ENCODE measurements around the gene HEPH.

Gene HEPH

DNA sequence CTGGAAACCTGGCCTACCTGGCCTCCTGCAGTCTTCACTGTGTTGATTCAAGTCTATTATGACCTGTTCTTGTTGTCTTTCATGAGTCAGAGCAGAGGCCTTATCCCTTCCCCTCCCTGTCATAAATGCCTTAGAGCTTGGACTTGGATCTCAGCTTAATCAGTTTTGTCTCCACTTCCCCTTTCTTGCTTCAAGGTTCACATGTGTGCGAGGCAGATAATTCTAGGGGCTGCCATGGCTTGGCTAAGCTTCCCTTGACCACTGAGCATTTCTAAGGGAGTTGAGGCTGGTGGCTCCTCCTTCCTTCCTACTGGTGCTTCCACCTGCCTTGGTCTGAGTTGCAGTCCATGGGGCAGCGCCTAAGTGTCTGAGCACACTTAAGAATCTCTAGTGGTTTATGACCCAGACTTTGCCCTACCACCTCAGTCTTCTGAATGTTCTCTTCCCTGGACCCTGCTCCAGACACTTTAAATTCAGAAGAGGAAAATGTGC is 1.7 kb upstream of the HEPH start:
- Histone ChIP-seq H3K9me3 (ENCODE audit: control insufficient read depth in 1 of 2, low read length in 2 of 2) (no peaks in the 10 kb centered on the region), H3K27me3 (ENCODE audit: control insufficient read depth in 1 of 2, insufficient read depth in 2 of 2, low read length in 2 of 2) (no peaks in the 10 kb centered on the region), H3K4me1 (ENCODE audit: control insufficient read depth in 1 of 2, insufficient read depth in 2 of 2, low read length in 2 of 2) (peaks cover 12 to 14% of the 10 kb centered on the region in 2 donors), H3K36me3 (ENCODE audit: control insufficient read depth in 1 of 2, insufficient read depth in 2 of 2, low read length in 2 of 2) (peaks cover 0 to 4% of the 10 kb centered on the region in 2 donors), H3K4me3 (ENCODE audit: low read depth in 1 of 2, low read length in 2 of 2) (peak overlapping the region; percentile 72 to 78), H3K27ac (ENCODE audit: low read depth, low read length) (peak overlapping the region; percentile 56), H3K9ac (ENCODE audit: low read depth in 1 of 2, low read length in 2 of 2) (peak overlapping the region; percentile 26 to 78)

- H3K4me3 ChIP-seq (ENCODE audit: low read depth in 1 of 2, low read length in 2 of 2) = peak overlapping the region; percentile 72 to 78
- H3K9me3 ChIP-seq (ENCODE audit: control insufficient read depth in 1 of 2, low read length in 2 of 2) = no peaks in the 10 kb centered on the region
- peak overlapping the region; percentile 43 to 78 for H3K9ac ChIP-seq (ENCODE audit: low read depth in 1 of 2, low read length in 2 of 2)
- H3K4me1 ChIP-seq (ENCODE audit: control insufficient read depth in 1 of 2, insufficient read depth in 2 of 2, low read length in 2 of 2) = peaks cover 12 to 20% of the 10 kb centered on the region in 2 donors
- peak overlapping the region; percentile 20 for H3K27ac ChIP-seq (ENCODE audit: low read depth, low read length)
- peaks cover 0 to 4% of the 10 kb centered on the region in 2 donors for H3K36me3 ChIP-seq (ENCODE audit: control insufficient read depth in 1 of 2, insufficient read depth in 2 of 2, low read length in 2 of 2)
- no peaks in the 10 kb centered on the region for H3K27me3 ChIP-seq (ENCODE audit: control insufficient read depth in 1 of 2, insufficient read depth in 2 of 2, low read length in 2 of 2)
Measured at GRCh38 chrX:66163447-66163846, 600 bp upstream of the HEPH start.

DNA sequence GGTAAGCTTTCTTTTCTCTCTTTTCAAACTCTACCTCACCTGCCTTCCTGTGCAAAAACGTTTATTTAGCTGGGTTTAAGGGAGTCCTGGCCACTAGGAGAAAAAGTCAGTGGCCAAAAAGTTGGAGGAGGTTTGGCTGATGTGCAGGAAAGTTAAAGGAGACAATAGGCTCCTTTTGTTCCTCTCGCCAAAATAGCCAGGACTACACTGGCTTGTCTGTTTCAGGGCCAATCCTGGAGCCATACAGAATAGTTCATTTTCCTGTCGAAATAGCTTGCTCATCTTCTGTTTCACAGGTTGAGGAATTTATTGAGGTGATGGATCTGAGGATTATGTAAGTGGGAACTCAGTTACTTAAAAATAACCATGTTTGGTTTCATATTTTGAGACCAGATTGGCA is 423 bp downstream of the HEPH start:
- H3K9ac ChIP-seq (ENCODE audit: low read depth in 1 of 2, low read length in 2 of 2) = peak overlapping the region; percentile 32 to 78
- no peaks in the 10 kb centered on the region for H3K9me3 ChIP-seq (ENCODE audit: control insufficient read depth in 1 of 2, low read length in 2 of 2)
- no peaks in the 10 kb centered on the region for H3K27me3 ChIP-seq (ENCODE audit: control insufficient read depth in 1 of 2, insufficient read depth in 2 of 2, low read length in 2 of 2)
- peaks cover 0 to 4% of the 10 kb centered on the region in 2 donors for H3K36me3 ChIP-seq (ENCODE audit: control insufficient read depth in 1 of 2, insufficient read depth in 2 of 2, low read length in 2 of 2)
- peak overlapping the region; percentile 72 to 78 for H3K4me3 ChIP-seq (ENCODE audit: low read depth in 1 of 2, low read length in 2 of 2)
- peaks cover 12 to 20% of the 10 kb centered on the region in 2 donors for H3K4me1 ChIP-seq (ENCODE audit: control insufficient read depth in 1 of 2, insufficient read depth in 2 of 2, low read length in 2 of 2)
- H3K27ac ChIP-seq (ENCODE audit: low read depth, low read length) = no peak overlapping the region

DNA sequence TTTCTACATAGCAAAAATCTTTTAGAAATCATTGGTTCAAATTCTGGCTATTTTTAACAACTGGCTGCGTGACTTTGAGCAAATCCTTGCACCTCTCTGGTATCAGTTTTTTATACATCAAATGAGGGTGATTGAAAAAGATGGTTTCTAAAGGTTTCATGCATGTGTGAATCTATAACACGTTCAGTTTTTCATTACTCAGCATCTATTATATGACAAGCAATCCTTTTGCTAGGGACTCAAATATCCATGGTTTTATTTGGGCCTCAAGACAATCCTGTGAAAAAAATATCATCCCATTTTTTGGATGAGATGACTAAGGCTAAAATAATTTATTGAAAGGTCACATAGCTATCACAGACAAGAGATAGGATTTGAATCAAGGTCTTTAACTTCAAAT is 884 bp downstream of the HEPH start:
- H3K4me1 ChIP-seq (ENCODE audit: control insufficient read depth in 1 of 2, insufficient read depth in 2 of 2, low read length in 2 of 2) = peaks cover 12 to 20% of the 10 kb centered on the region in 2 donors
- no peaks in the 10 kb centered on the region for H3K9me3 ChIP-seq (ENCODE audit: control insufficient read depth in 1 of 2, low read length in 2 of 2)
- peaks cover 0 to 4% of the 10 kb centered on the region in 2 donors for H3K36me3 ChIP-seq (ENCODE audit: control insufficient read depth in 1 of 2, insufficient read depth in 2 of 2, low read length in 2 of 2)
- peak overlapping the region; percentile 18 to 78 for H3K9ac ChIP-seq (ENCODE audit: low read depth in 1 of 2, low read length in 2 of 2)
- H3K4me3 ChIP-seq (ENCODE audit: low read depth in 1 of 2, low read length in 2 of 2) = peak overlapping the region; percentile 72 to 78
- no peak overlapping the region for H3K27ac ChIP-seq (ENCODE audit: low read depth, low read length)
- no peaks in the 10 kb centered on the region for H3K27me3 ChIP-seq (ENCODE audit: control insufficient read depth in 1 of 2, insufficient read depth in 2 of 2, low read length in 2 of 2)

- H3K27me3 ChIP-seq (ENCODE audit: control insufficient read depth in 1 of 2, insufficient read depth in 2 of 2, low read length in 2 of 2) = no peaks in the 10 kb centered on the region
- no peak overlapping the region for H3K9ac ChIP-seq (ENCODE audit: low read depth in 1 of 2, low read length in 2 of 2)
- peaks cover 4 to 5% of the 10 kb centered on the region in 2 donors for H3K36me3 ChIP-seq (ENCODE audit: control insufficient read depth in 1 of 2, insufficient read depth in 2 of 2, low read length in 2 of 2)
- peaks cover 4 to 9% of the 10 kb centered on the region in 2 donors for H3K4me1 ChIP-seq (ENCODE audit: control insufficient read depth in 1 of 2, insufficient read depth in 2 of 2, low read length in 2 of 2)
- H3K9me3 ChIP-seq (ENCODE audit: control insufficient read depth in 1 of 2, low read length in 2 of 2) = no peaks in the 10 kb centered on the region
- peak overlapping the region in 1 of 2 donors; percentile 51 for H3K4me3 ChIP-seq (ENCODE audit: low read depth in 1 of 2, low read length in 2 of 2)
- no peak overlapping the region for H3K27ac ChIP-seq (ENCODE audit: low read depth, low read length)
Measured at GRCh38 chrX:66166671-66167070, 2.6 kb downstream of the HEPH start.

GRCh38 chrX:66167431-66167830 is 3.4 kb downstream of the HEPH start:
- H3K27me3 ChIP-seq (ENCODE audit: control insufficient read depth in 1 of 2, insufficient read depth in 2 of 2, low read length in 2 of 2) = no peaks in the 10 kb centered on the region
- no peak overlapping the region for H3K27ac ChIP-seq (ENCODE audit: low read depth, low read length)
- H3K4me1 ChIP-seq (ENCODE audit: control insufficient read depth in 1 of 2, insufficient read depth in 2 of 2, low read length in 2 of 2) = peaks cover 4 to 9% of the 10 kb centered on the region in 2 donors
- no peak overlapping the region for H3K9ac ChIP-seq (ENCODE audit: low read depth in 1 of 2, low read length in 2 of 2)
- H3K36me3 ChIP-seq (ENCODE audit: control insufficient read depth in 1 of 2, insufficient read depth in 2 of 2, low read length in 2 of 2) = peaks cover 4 to 8% of the 10 kb centered on the region in 2 donors
- no peaks in the 10 kb centered on the region for H3K9me3 ChIP-seq (ENCODE audit: control insufficient read depth in 1 of 2, low read length in 2 of 2)
- peak overlapping the region; percentile 32 to 51 for H3K4me3 ChIP-seq (ENCODE audit: low read depth in 1 of 2, low read length in 2 of 2)

DNA sequence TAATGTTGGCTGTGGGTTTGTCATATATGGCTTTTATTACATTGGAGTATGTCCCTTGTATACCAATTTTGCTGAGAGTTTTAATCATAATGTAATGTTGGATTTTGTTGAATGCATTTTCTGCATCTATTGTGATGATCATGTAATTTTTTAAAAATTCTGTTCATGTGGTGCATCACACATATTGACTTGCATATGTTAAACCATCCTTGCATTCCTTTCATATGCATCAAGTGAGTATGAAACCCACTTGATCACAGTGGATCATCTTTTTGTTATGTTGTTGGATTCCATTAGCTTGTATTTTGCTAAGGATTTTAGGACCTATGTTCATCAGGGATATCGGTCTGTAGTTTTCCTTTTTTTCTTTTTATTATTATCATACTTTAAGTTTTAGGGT is 12.1 kb downstream of the HEPH start:
- H3K4me1 ChIP-seq (ENCODE audit: control insufficient read depth in 1 of 2, insufficient read depth in 2 of 2, low read length in 2 of 2) = no peaks in the 10 kb centered on the region
- peaks cover 4 to 5% of the 10 kb centered on the region in 2 donors for H3K9me3 ChIP-seq (ENCODE audit: control insufficient read depth in 1 of 2, low read length in 2 of 2)
- no peak overlapping the region for H3K4me3 ChIP-seq (ENCODE audit: low read depth in 1 of 2, low read length in 2 of 2)
- no peak overlapping the region for H3K27ac ChIP-seq (ENCODE audit: low read depth, low read length)
- no peaks in the 10 kb centered on the region for H3K27me3 ChIP-seq (ENCODE audit: control insufficient read depth in 1 of 2, insufficient read depth in 2 of 2, low read length in 2 of 2)
- H3K36me3 ChIP-seq (ENCODE audit: control insufficient read depth in 1 of 2, insufficient read depth in 2 of 2, low read length in 2 of 2) = peaks cover 6 to 39% of the 10 kb centered on the region in 2 donors
- H3K9ac ChIP-seq (ENCODE audit: low read depth in 1 of 2, low read length in 2 of 2) = no peak overlapping the region

DNA sequence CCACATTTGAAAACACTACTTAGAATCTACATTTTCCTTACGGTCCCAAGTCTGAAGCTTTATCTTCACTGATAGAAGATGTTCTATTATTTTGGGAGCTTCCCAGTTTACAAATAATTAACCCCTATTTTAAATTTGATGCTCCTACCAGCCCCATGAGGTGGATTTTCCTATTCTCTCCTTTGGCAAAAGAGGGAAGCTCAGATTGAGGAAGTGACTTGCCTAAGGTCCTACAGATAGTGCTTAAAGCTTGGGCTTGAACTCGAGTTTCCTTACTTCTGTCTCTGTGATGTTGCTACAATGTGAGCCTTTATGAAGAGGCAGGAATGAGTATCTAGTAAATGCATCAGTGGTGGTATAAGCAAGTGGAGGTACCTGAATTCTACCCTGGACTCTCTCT is 27.5 kb downstream of the HEPH start:
- no peak overlapping the region for H3K4me3 ChIP-seq (ENCODE audit: low read depth in 1 of 2, low read length in 2 of 2)
- no peaks in the 10 kb centered on the region for H3K9me3 ChIP-seq (ENCODE audit: control insufficient read depth in 1 of 2, low read length in 2 of 2)
- H3K27me3 ChIP-seq (ENCODE audit: control insufficient read depth in 1 of 2, insufficient read depth in 2 of 2, low read length in 2 of 2) = no peaks in the 10 kb centered on the region
- no peak overlapping the region for H3K9ac ChIP-seq (ENCODE audit: low read depth in 1 of 2, low read length in 2 of 2)
- H3K27ac ChIP-seq (ENCODE audit: low read depth, low read length) = no peak overlapping the region
- peaks cover 15 to 41% of the 10 kb centered on the region in 2 donors for H3K36me3 ChIP-seq (ENCODE audit: control insufficient read depth in 1 of 2, insufficient read depth in 2 of 2, low read length in 2 of 2)
- H3K4me1 ChIP-seq (ENCODE audit: control insufficient read depth in 1 of 2, insufficient read depth in 2 of 2, low read length in 2 of 2) = no peaks in the 10 kb centered on the region

DNA sequence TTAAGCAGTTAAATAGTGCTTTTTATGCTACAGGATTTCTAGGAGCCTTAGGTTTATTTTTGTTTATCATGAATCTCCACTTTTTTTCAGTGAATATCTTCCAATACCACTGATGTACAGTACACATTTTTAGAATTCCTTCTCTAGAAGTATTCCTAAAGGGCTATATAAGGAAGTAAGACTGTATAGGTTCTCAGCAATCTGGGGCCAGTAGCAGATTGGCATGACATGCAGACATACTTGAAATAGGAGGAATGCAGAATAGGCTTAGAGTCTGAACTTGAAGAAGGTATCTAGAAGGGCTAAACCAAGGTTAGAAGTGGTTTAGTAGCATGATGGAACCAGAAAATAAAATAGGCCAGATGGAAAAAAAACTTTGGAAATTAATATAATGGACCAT is 29.8 kb downstream of the HEPH start:
- Histone ChIP-seq H3K36me3 (ENCODE audit: control insufficient read depth in 1 of 2, insufficient read depth in 2 of 2, low read length in 2 of 2) (peaks cover 13 to 34% of the 10 kb centered on the region in 2 donors), H3K9me3 (ENCODE audit: control insufficient read depth in 1 of 2, low read length in 2 of 2) (no peaks in the 10 kb centered on the region), H3K4me3 (ENCODE audit: low read depth in 1 of 2, low read length in 2 of 2) (no peak overlapping the region), H3K27ac (ENCODE audit: low read depth, low read length) (no peak overlapping the region), H3K4me1 (ENCODE audit: control insufficient read depth in 1 of 2, insufficient read depth in 2 of 2, low read length in 2 of 2) (no peaks in the 10 kb centered on the region), H3K9ac (ENCODE audit: low read depth in 1 of 2, low read length in 2 of 2) (no peak overlapping the region), H3K27me3 (ENCODE audit: control insufficient read depth in 1 of 2, insufficient read depth in 2 of 2, low read length in 2 of 2) (no peaks in the 10 kb centered on the region)

DNA sequence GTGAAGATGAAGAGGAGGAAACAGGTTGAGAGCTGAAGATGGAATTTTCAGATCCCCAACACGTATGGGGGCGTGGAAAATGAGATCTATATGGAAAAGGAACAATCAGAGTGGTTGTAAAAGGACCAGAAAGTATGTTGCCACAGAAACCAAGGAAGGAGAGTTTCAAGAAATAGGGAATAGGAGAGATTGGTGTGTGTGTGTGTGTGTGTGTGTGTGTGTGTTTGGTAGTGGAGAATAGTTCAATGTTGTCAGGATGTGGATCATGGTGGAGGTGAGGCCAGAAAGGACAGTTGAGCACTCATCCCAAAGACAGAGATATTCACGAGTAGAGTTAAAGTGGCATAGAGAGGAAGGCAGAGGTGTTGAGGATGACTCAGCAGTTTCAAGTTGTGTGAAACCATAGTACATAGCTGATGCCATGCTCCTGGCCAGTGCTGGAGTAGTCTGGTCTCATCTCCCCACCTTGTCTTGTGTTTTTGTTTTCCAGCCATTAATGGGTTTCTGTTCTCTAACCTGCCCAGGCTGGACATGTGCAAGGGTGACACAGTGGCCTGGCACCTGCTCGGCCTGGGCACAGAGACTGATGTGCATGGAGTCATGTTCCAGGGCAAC is 36.1 kb downstream of the HEPH start:
- Histone ChIP-seq H3K27ac (ENCODE audit: low read depth, low read length) (no peak overlapping the region), H3K4me3 (ENCODE audit: low read depth in 1 of 2, low read length in 2 of 2) (no peak overlapping the region), H3K4me1 (ENCODE audit: control insufficient read depth in 1 of 2, insufficient read depth in 2 of 2, low read length in 2 of 2) (peaks cover 0 to 11% of the 10 kb centered on the region in 2 donors), H3K36me3 (ENCODE audit: control insufficient read depth in 1 of 2, insufficient read depth in 2 of 2, low read length in 2 of 2) (peaks cover 11 to 12% of the 10 kb centered on the region in 2 donors), H3K9me3 (ENCODE audit: control insufficient read depth in 1 of 2, low read length in 2 of 2) (no peaks in the 10 kb centered on the region), H3K9ac (ENCODE audit: low read depth in 1 of 2, low read length in 2 of 2) (no peak overlapping the region), H3K27me3 (ENCODE audit: control insufficient read depth in 1 of 2, insufficient read depth in 2 of 2, low read length in 2 of 2) (no peaks in the 10 kb centered on the region)

Measured in duodenal mucosa (tissue), 2 donors.